HG02970 (cell line): ENCODE data around the gene OSBPL10.
"Not testable (repeated sequence)": the region's sequence is repeated elsewhere in the genome, so short reads cannot be mapped to it uniquely, and the experiment has no call there.

Experiments used
- ATAC-seq: cut with Tn5 transposase; IDR thresholded peaks from one replicate; pipeline ENCODE4 v1.9.1; 2021; ENCODE audit warnings: mild to moderate bottlenecking, moderate library complexity, moderate number of reproducible peaks; ENCODE audit not compliant: unreplicated experiment, low FRiP score

OSBPL10 gene

DNA sequence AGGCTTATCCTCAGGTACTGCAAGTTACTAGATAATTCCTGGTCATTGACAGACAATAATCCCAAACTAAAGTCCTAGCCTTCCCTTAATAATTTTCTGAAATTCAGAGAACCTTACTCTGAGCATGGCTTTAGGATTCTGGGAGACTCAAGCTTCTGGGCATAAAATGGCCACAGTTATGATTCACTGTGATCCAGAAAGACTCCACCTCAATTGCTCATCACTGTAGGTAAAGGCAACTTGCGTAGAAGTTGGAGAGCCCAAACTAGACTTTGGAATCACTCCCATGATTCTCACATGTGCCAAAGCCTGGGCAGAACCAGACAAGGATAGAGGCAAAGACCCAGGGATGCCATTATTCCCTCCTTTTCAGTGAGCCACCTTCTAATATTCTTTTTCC lies 195.3 kb downstream of the OSBPL10 start:
- no peak for ATAC-seq

- ATAC-seq, result no peak
Observed at GRCh38 chr3:31785286-31785685, 195.8 kb downstream of the OSBPL10 start.

DNA sequence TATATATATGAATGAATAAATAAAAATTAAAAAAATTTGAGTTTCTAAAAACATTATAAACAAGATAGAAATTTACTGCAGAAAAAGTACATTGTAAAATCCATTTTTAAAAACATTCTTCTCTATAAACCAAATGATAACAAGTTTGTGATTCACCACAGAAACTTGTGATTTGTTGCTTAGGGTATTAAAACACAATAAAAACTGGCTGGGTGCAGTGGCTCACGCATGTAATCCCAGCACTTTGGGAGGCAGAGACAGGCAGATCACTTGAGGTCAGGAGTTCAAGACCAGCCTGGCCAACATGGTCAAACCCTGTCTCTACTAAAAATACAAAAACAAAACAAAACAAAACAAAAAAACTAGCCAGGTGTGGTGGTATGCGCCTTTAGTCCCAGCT lies 197.2 kb downstream of the OSBPL10 start:
- not testable (repeated sequence) for ATAC-seq

DNA sequence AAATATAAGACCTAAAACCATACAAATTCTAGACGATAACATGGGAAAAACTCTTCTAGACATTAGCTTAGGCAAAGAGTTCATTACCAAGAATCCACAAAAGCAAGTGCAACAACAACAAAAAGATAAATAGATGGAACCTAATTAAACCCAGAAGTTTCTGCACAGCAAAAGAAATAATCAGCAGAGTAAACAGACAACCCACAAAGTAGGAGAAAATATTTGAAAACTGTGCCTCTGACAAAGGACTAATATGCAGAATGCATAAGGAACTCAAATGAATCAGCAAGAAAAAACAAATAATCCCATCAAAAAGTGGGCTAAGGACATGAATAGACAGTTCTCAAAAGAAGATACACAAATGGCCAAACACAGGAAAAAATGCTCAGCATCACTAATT lies 198.8 kb downstream of the OSBPL10 start:
- ATAC-seq, result not testable (repeated sequence)

DNA sequence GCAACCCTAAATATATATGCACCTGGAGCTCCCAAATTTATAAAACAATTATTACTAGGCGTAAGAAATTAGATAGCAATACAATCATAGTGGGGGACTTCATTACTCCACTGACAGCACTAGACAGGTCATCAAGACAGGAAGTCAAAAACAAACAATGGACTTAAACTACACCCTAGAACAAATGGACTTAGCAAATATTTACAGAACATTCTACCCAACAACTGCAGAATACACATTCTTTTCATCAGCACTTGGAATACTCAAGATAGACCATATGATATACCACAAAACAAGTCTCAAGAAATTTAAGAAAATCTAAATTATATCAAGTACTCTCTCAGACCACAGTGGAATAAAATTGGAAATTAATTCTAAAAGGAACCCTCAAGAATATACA lies 201.5 kb downstream of the OSBPL10 start:
- no peak for ATAC-seq

GRCh38 chr3:31777887-31778286 lies 203.2 kb downstream of the OSBPL10 start:
- no peak for ATAC-seq

- ATAC-seq, result no peak
Observed at GRCh38 chr3:31777092-31777491, 204.0 kb downstream of the OSBPL10 start.

DNA sequence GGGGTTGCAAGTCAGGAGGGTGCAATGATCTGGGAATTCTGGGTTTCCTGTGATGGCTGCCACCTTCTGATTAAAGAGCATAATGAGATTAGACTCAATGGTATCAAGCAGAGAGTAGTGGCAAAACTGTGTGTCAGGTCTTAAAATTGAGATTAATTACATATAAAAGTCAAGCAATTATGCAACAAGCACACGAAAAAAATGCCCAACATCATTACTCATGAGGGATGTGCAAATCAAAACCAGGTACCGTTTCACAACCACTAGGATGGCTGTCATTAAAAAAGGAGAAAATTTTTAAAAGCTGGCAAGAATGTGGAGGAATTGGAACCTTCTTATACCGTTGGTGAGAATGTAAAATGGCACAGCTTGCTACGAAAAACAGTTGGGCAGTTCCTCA lies 205.0 kb downstream of the OSBPL10 start:
- ATAC-seq, result no peak

GRCh38 chr3:31775383-31775782 lies 205.7 kb downstream of the OSBPL10 start:
- no peak for ATAC-seq

DNA sequence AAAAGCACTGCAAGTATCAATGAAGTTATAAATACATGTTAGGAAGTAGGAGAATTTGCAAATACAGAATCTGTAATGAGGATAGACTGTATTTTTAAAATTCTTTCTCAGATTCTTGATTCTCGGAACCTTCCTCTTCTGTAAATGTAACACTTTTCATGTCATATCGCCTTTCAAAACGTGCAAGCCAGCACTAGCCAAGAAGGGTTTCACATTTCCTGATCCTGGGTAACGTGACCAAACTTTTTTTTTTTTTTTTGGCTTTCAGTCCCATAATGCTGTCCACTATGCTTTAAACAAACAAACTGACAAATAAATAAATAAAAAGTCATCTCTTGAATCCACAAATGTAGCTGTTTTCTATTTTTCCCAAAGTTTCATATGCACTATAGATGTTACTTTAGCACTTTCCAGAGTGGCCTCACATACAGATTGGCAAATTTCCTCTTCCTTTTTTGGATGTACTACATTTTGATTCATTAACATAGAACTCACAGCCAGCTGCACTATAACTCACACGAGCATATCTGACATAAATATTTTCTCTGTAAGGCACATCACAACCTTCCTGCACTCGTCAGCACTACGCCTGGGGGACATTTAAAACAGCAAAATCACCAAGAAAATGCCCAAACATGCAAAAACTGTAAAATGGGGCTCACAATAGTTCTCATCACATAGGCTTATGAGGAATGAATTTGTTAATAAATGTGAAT lies 208.1 kb downstream of the OSBPL10 start:
- no peak for ATAC-seq

- ATAC-seq, result no peak
Observed at GRCh38 chr3:31772272-31772671, 208.8 kb downstream of the OSBPL10 start.

DNA sequence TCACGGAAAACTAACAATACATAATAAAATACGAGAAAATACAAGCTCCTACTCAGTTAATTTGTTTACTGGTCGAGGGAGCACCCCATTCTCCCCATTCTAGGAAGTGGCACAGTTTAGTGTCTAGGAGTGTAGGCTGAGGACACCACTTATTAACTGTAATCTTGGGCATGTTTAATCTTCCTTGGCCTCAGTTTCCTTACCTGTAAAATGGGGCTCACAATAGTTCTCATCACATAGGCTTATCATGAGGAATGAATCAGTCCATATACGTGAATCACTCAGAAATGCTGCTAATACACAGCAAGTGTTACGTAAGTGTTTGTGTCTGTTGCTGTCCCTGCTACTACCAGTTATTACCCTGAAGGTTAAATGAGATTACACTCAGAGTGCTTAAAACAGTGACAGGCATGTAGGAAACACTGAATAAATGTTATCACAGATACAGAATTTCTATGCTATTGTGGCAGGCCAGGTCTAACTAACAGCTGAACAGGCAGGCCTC lies 210.2 kb downstream of the OSBPL10 start:
- ATAC-seq, result no peak

- no peak for ATAC-seq
Observed at GRCh38 chr3:31768479-31769125, 212.5 kb downstream of the OSBPL10 start.

DNA sequence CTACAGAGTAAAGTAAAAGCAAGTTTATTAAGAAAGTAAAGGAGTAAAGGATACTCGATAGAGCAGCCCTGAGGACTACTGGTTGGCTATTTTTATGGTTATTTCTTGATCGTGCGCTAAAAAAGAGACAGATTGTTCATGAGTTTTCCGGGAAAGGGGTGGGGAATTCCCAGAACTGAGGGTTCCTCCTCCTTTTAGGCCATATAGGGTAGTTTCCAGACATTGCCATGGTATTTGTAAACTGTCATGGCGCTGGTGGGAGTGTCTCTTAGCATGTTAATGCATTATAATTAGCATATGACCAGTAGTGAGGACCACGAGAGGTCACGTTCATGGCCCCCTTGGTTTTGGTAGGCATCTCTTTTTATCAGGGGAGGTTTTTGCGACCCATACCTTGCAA lies 213.1 kb downstream of the OSBPL10 start:
- no peak for ATAC-seq

DNA sequence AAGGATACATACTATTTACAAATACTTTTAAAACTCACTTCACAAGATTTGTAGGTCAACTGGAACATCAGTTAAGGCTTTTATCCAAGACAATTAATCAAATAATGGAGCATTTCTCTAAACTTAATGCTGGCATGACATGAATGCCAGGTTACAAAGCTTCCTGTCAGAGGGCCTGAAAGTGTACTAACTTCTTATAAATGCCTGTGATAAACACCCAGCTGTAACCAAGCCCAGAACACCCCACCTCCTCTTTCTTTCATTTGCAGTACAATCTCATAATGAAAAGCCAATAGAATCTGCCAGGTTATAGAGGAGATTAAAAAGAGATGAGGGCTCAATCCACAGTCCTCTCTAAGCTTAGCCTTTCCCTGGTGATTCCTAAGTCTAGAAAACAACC lies 214.4 kb downstream of the OSBPL10 start:
- no peak for ATAC-seq

DNA sequence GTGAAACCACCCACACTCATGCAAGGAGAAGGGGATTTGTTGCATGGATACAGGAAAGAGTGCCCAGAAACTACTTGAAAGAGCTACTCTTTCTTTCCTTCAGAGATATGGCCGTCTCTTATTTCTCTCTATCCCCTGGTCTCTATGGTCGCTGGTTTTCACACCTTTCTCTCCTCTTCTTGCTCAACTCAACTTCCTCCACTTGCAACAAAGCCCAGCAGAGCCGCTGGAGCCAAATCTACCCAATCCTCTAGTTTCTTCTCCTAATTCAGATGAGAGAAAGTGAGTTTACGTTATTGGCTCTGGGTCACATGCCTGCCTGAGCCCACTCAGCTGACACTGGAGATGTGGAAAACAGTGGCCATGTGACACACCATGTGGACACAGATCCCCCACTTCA lies 215.2 kb downstream of the OSBPL10 start:
- ATAC-seq, result no peak

GRCh38 chr3:31763731-31764130 lies 217.3 kb downstream of the OSBPL10 start:
- ATAC-seq, result no peak

GRCh38 chr3:31762888-31763351 lies 218.1 kb downstream of the OSBPL10 start:
- ATAC-seq, result no peak

DNA sequence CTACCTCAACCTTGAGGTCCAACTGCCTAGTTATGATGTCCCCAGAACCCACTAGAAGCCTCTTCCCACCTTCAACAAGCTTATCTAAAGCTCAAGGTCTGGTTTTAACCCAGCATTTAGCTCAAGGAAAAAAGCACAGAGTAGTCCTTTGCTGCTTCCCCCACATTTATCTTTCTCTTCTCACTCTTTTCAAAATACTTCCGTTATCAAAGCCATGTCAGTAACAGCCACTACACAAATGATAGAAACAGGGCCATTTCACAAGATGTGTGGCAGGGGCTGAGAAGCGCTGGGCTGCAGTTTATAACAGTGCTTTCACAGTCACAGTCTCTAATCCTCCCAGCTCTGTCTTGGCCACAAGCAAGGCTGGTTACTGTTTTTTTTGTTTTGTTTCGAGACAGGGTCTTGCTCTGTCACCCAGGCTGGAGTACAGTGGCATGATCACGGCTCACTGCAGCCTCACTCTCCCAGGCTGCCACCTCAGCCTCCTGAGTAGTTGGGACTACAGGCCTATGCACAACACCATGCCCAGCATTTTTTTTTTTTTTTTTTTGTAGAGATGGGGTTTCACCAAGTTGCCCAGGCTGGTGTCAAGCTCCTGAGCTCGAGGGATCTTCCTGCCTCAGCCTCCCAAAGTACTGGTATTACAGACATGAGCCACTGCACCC lies 218.8 kb downstream of the OSBPL10 start:
- no peak for ATAC-seq

- ATAC-seq, result no peak
Observed at GRCh38 chr3:31760654-31761053, 220.4 kb downstream of the OSBPL10 start.

DNA sequence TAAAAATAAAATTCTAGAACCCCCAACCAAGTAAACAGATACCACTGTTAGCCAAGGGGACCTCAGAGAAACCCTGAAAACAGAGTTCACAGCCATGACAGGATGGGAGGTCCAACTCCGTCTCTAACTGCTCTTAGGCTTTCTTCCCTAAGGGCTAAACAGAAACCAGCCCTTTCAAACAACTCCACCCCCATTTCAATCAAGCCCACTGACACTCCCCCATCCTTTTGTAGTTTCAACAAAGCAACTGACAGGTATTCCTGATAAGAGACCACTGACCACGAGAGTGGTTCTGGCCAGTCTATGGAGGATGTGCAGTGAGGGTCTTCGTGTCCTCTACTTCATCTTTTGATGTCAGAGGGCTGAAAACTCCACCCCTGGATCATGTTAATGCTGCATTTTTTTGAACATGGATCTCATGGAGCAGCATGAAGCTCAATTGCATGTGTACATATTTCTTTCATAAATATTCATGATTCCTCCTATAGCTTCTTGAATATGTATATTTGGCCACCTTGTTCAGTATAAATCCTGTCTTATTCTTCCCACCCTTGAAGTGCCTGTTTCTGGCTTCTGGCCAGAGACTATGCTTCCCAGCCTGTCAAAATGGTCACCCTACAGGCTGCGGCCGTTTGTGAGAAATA lies 222.6 kb downstream of the OSBPL10 start:
- no peak for ATAC-seq
